Endothelial cell of umbilical vein (primary cell): ENCODE results near the gene PDCD1. TPM values are rescaled to one million over a fixed set of nuclear protein-coding genes. Genes with fewer than 3 reads are reported as not detected.

Experiments
- BruUV-seq: library from RNA; stranded (reverse); fragments of 400-500 nt; replicated peaks from 2 replicates; lab custom pipeline; 2021; lab: Mats Ljungman, UMichigan
- CTCF ChIA-PET: fragments of 300-600, 350-600 bp; sonication (Branson Sonifier 250); formaldehyde crosslinking; loops from one replicate; lab custom pipeline; 2021; ENCODE audit warnings: antibody characterized with exemption, inconsistent platforms; lab: Charles Lee
- POLR2A ChIA-PET: fragments of 300-600, 350-600 bp; sonication (Branson Sonifier 250); formaldehyde crosslinking; loops from one replicate; lab custom pipeline; 2021; ENCODE audit warnings: antibody characterized with exemption, inconsistent platforms; lab: Charles Lee
- DNase-seq: peaks from one replicate; pipeline ENCODE4 v3.0.0-alpha.2; 2011; ENCODE audit warnings: low read depth, low spot score
- FAIRE-seq: peaks from 2 replicates; lab custom pipeline; 2011; peaks lifted over from hg19 to GRCh38; lab: Jason Lieb, UNC
- H2AFZ ChIP-seq: 2 replicates; pipeline ENCODE4 v1.6.0; 2012; ENCODE audit warnings: low read depth, low read length, control low read depth, inconsistent platforms
- H3K27ac ChIP-seq: 2 replicates; pipeline ENCODE4 v1.5.1; 2011; ENCODE audit warnings: low read depth, mild to moderate bottlenecking, control low read depth, low read length, moderate library complexity; ENCODE audit not compliant: insufficient read depth
- H3K27me3 ChIP-seq, 2 experiments: 2 replicates each; pipeline versions ENCODE4 v1.6.0 to v1.6.1; 2011; ENCODE audit warnings: low read length in 2 of 2, mixed read lengths in 1 of 2; ENCODE audit not compliant: control insufficient read depth in 2 of 2, insufficient read depth in 2 of 2
- H3K36me3 ChIP-seq, 2 experiments: 2 replicates in 1 of 2; 3 replicates in 1 of 2; pipeline ENCODE4 v1.5.1; 2011; ENCODE audit warnings: low read length in 2 of 2, mild to moderate bottlenecking in 1 of 2, moderate library complexity in 1 of 2; ENCODE audit not compliant: control insufficient read depth in 2 of 2, insufficient read depth in 2 of 2; ENCODE audit errors: extremely low read depth in 1 of 2
- H3K4me1 ChIP-seq: 3 replicates; pipeline ENCODE4 v1.5.1; 2011; ENCODE audit warnings: mild to moderate bottlenecking, low read length; ENCODE audit not compliant: control insufficient read depth, insufficient read depth; ENCODE audit errors: extremely low read depth
- H3K4me2 ChIP-seq: 2 replicates; pipeline ENCODE4 v1.6.1; 2011; ENCODE audit warnings: low read length, control low read depth, mixed read lengths; ENCODE audit not compliant: insufficient read depth
- H3K4me3 ChIP-seq, 3 experiments: fragments of 200-600 bp in 1 of 3; sonication (generic), shearing (Covaris generic) in 1 of 3; replicated peaks in 1 of 3; 2 replicates each; pipeline ENCODE4 v1.5.1; 2011 to 2016; ENCODE audit warnings: control low read depth in 3 of 3, low read length in 3 of 3, mild to moderate bottlenecking in 2 of 3, inconsistent platforms in 1 of 3, low read depth in 1 of 3, moderate library complexity in 1 of 3; ENCODE audit not compliant: insufficient read depth in 1 of 3
- H3K79me2 ChIP-seq: 2 replicates; pipeline ENCODE4 v1.6.0; 2012; ENCODE audit warnings: low read length, inconsistent platforms; ENCODE audit not compliant: control insufficient read depth, insufficient read depth
- H3K9ac ChIP-seq: replicated peaks from 2 replicates; pipeline ENCODE3; 2011; ENCODE audit warnings: low read length, control low read depth; ENCODE audit not compliant: insufficient read depth; ENCODE audit errors: extremely low read depth
- H3K9me1 ChIP-seq: replicated peaks from 3 replicates; pipeline ENCODE4 v1.6.0; 2011; ENCODE audit warnings: mild to moderate bottlenecking, low read length; ENCODE audit not compliant: control insufficient read depth, insufficient read depth; ENCODE audit errors: extremely low read depth
- H3K9me3 ChIP-seq: replicated peaks from 2 replicates; pipeline ENCODE4 v1.5.1; 2012; ENCODE audit warnings: low read length, inconsistent platforms; ENCODE audit not compliant: control insufficient read depth, insufficient read depth
- H4K20me1 ChIP-seq: replicated peaks from 2 replicates; pipeline ENCODE3; 2011; ENCODE audit warnings: mild to moderate bottlenecking, low read length; ENCODE audit not compliant: control insufficient read depth, insufficient read depth; ENCODE audit errors: extremely low read depth
- EZH2 ChIP-seq: IDR thresholded peaks from 2 replicates; pipeline ENCODE4 v1.6.1; 2012; ENCODE audit warnings: borderline replicate concordance, low read depth, mild to moderate bottlenecking, moderate library complexity, low read length, inconsistent platforms; ENCODE audit not compliant: severe bottlenecking
- FOS ChIP-seq: IDR thresholded peaks from 2 replicates; pipeline ENCODE4 v1.6.1; 2011; ENCODE audit warnings: mild to moderate bottlenecking, low read length, moderate library complexity, borderline replicate concordance; ENCODE audit not compliant: insufficient read depth
- GATA2 ChIP-seq: IDR thresholded peaks from 2 replicates; pipeline ENCODE4 v1.7.0; 2011; ENCODE audit warnings: low read depth, mild to moderate bottlenecking, moderate library complexity, mixed read lengths, low read length; ENCODE audit not compliant: insufficient read length, insufficient read depth
- JUN ChIP-seq: IDR thresholded peaks from 2 replicates; pipeline ENCODE4 v1.6.1; 2011; ENCODE audit warnings: borderline replicate concordance, low read depth; ENCODE audit not compliant: insufficient read length, insufficient read depth
- MAX ChIP-seq: IDR thresholded peaks from 2 replicates; pipeline ENCODE4 v1.6.1; 2011; ENCODE audit not compliant: insufficient read depth, insufficient read length
- MYC ChIP-seq: IDR thresholded peaks from one replicate; pipeline ENCODE4 v1.6.1; 2011; ENCODE audit warnings: mild to moderate bottlenecking, low read depth, low read length
- POLR2A ChIP-seq: IDR thresholded peaks from 2 replicates; pipeline ENCODE4 v1.6.1; 2012; ENCODE audit warnings: low read depth, mild to moderate bottlenecking, control low read depth, low read length
- POLR2AphosphoS5 ChIP-seq: IDR thresholded peaks from 2 replicates; pipeline ENCODE4 v1.6.1; 2012; ENCODE audit warnings: low read depth, mild to moderate bottlenecking, control low read depth, low read length, moderate library complexity; ENCODE audit not compliant: insufficient read depth
- dilution Hi-C: fragments of 300-500 bp; cut with MboI; formaldehyde crosslinking; loops from one replicate; pipeline ENCODE4 v1.15.0; 2019; ENCODE audit warnings: low sequenced_read_pairs; ENCODE audit not compliant: extremely low pct_ligation_motif_present
- intact Hi-C: fragments of 100-400 bp; cut with micrococcal nuclease; formaldehyde crosslinking; loops from one replicate; pipeline ENCODE4 v1.10.0; 2022
- polyA plus RNA-seq, 4 experiments: library from polyadenylated mRNA; depleted of rRNA in 3 of 4; stranded (reverse) in 3 of 4; unstranded in 1 of 4; fragments of >200 nt; gene quantifications; 2 replicates each; pipeline versions ENCODE4 v1.2.1 to v1.2.3, GENCODE V29; 2011 to 2012; ENCODE audit warnings: missing spikeins in 1 of 4
- total RNA-seq: library from RNA; stranded (reverse); gene quantifications from 2 replicates; pipeline ENCODE4 v1.2.3, GENCODE V29; 2021
- TF ChIP-seq, protein P1 (sequence below), 2 donors: IDR thresholded peaks; 1 replicate in 1 of 2; 2 replicates in 1 of 2; pipeline ENCODE4 v1.5.1; 2011; ENCODE audit warnings: low read length in 2 of 2, mild to moderate bottlenecking in 2 of 2, moderate library complexity in 2 of 2, control low read depth in 1 of 2, inconsistent platforms in 1 of 2, low read depth in 1 of 2; ENCODE audit not compliant: insufficient read depth in 1 of 2; ENCODE audit errors: extremely low read depth in 1 of 2

The PDCD1 gene
- total and polyA plus RNA-seq, 2 donors (not counting 3 experiments of a cell fraction or from before 2014, with no cell fraction given) = not detected

DNA sequence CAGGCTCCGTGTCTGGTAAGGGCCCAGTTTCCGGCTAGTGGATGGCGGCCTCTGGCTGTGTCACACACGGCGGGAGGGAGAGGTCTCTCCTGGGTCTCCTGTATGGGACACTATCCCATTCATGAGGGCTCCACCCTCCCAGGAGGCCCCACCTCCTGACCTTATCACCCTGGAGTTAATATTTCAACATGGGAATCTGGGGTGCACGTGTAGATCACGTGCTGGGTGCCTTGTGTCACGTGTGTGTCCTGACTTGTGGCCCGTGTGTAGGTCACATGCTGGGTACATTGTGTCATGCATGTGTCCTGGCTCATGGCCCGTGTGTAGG, 39.8 kb downstream of the PDCD1 start:
- ChIA-PET POLR2A (no interaction called here), CTCF (no interaction called here)
- no peaks in the 10 kb centered on the region for H3K27me3 ChIP-seq
- FAIRE-seq (no peak), DNase-seq (no peak)
- no peak overlapping the region for H2AFZ ChIP-seq
- H3K79me2 ChIP-seq = no peaks in the 10 kb centered on the region
- dilution Hi-C loops = no loop called here
- H3K27ac ChIP-seq = no peak overlapping the region
- H3K4me1 ChIP-seq = peaks cover 6% of the 10 kb centered on the region
- TF ChIP-seq POLR2AphosphoS5 (no peak), FOS (no peak), EZH2 (no peak), MAX (no peak), JUN (no peak), GATA2 (no peak)
- intact Hi-C loops = no loop called here
- no peaks in the 10 kb centered on the region for H3K36me3 ChIP-seq
- no peaks in the 10 kb centered on the region for H3K9me3 ChIP-seq
- H4K20me1 ChIP-seq = no peaks in the 10 kb centered on the region
- no peak overlapping the region for H3K4me3 ChIP-seq
- H3K9me1 ChIP-seq = no peaks in the 10 kb centered on the region
- no peak overlapping the region for H3K4me2 ChIP-seq
- BruUV-seq = no TSS peak
- H3K9ac ChIP-seq = no peak overlapping the region

GRCh38 chr2:241818229-241818942, 40.3 kb downstream of the PDCD1 start:
- BruUV-seq = no TSS peak
- no peak for TF ChIP-seq GATA2
- TF ChIP-seq MYC = no peak
- no peak for TF ChIP-seq POLR2A
- TF ChIP-seq, protein P1, sequence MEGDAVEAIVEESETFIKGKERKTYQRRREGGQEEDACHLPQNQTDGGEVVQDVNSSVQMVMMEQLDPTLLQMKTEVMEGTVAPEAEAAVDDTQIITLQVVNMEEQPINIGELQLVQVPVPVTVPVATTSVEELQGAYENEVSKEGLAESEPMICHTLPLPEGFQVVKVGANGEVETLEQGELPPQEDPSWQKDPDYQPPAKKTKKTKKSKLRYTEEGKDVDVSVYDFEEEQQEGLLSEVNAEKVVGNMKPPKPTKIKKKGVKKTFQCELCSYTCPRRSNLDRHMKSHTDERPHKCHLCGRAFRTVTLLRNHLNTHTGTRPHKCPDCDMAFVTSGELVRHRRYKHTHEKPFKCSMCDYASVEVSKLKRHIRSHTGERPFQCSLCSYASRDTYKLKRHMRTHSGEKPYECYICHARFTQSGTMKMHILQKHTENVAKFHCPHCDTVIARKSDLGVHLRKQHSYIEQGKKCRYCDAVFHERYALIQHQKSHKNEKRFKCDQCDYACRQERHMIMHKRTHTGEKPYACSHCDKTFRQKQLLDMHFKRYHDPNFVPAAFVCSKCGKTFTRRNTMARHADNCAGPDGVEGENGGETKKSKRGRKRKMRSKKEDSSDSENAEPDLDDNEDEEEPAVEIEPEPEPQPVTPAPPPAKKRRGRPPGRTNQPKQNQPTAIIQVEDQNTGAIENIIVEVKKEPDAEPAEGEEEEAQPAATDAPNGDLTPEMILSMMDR (IDR thresholded peaks at IDR 0.05; ENCODE audit: extremely low read depth in 1 of 2, insufficient read depth in 1 of 2, low read depth in 1 of 2, low read length in 2 of 2) = no peak
- TF ChIP-seq JUN = no peak
- no peak for TF ChIP-seq EZH2
- no peak for TF ChIP-seq POLR2AphosphoS5
- TF ChIP-seq FOS = no peak
- TF ChIP-seq MAX = no peak
- dilution Hi-C loops = no loop called here

More at GRCh38 chr2:241818229-241818942, 40.3 kb downstream of the PDCD1 start:
- Histone ChIP-seq H3K4me2 (no peak overlapping the region), H3K79me2 (no peaks in the 10 kb centered on the region), H3K4me1 (peaks cover 6% of the 10 kb centered on the region), H3K4me3 (no peak overlapping the region), H3K27me3 (no peaks in the 10 kb centered on the region), H3K36me3 (no peaks in the 10 kb centered on the region), H2AFZ (no peak overlapping the region), H3K9ac (no peak overlapping the region), H4K20me1 (no peaks in the 10 kb centered on the region), H3K9me1 (no peaks in the 10 kb centered on the region), H3K27ac (no peak overlapping the region), H3K9me3 (no peaks in the 10 kb centered on the region)
- intact Hi-C loops = no loop called here
- ChIA-PET POLR2A (no interaction called here), CTCF (no interaction called here)
- FAIRE-seq (no peak), DNase-seq (no peak)
